GM23338 (cell line): Measurements from ENCODE around the gene DHX38.

Source experiments
- CTCF ChIP-seq, 2 experiments: fragments of 200-600 bp in 1 of 2; sonication (generic) in 1 of 2; conservative IDR thresholded peaks; 2 replicates each; pipeline versions ENCODE4 v1.5.1 to v1.6.1; 2016 to 2017; ENCODE audit warnings: antibody characterized with exemption in 2 of 2, low read depth in 2 of 2, mild to moderate bottlenecking in 2 of 2, moderate library complexity in 1 of 2
- EZH2 ChIP-seq: fragments of 200-600 bp; sonication (generic); IDR thresholded peaks from one replicate; pipeline ENCODE4 v1.8.0; 2017; ENCODE audit warnings: antibody characterized with exemption, mild to moderate bottlenecking, low read depth; ENCODE audit not compliant: unreplicated experiment
- POLR2AphosphoS5 ChIP-seq: IDR thresholded peaks from 2 replicates; pipeline ENCODE4 v1.6.1; 2016; ENCODE audit warnings: antibody characterized with exemption, low read depth
- REST ChIP-seq: IDR thresholded peaks from one replicate; pipeline ENCODE4 v1.6.1; 2018; ENCODE audit warnings: antibody characterized with exemption; ENCODE audit not compliant: unreplicated experiment
- ZNF331 ChIP-seq: fragments of 250-450 bp; sonication (Bioruptor Pico); IDR thresholded peaks from 2 replicates; pipeline ENCODE4 v1.5.0; 2020; ENCODE audit warnings: low read depth, mild to moderate bottlenecking, moderate library complexity

GRCh38 chr16:72109966-72110530 lies 16.4 kb downstream of the DHX38 start:
- TF ChIP-seq POLR2AphosphoS5 (no peak), CTCF (conservative IDR thresholded peaks at IDR 0.05; ENCODE audit: low read depth in 2 of 2) (no peak), REST (no peak), EZH2 (no peak), ZNF331 (CRISPR knock-in tag) (no peak)
